GM18951 (cell line): ENCODE results near the gene SDK1.

Source experiments
- POLR2A ChIP-seq: IDR thresholded peaks from 4 replicates; pipeline ENCODE4 v1.6.1; 2011; ENCODE audit warnings: mild to moderate bottlenecking; ENCODE audit not compliant: insufficient read length, insufficient read depth; ENCODE audit errors: extremely low read depth
- in situ Hi-C: fragments of 300-500 bp; cut with MboI; formaldehyde crosslinking; loops from one replicate; pipeline ENCODE4 v1.12.0; 2022; ENCODE audit warnings: low sequenced_read_pairs, mixed read lengths, inconsistent platforms; ENCODE audit not compliant: unreplicated experiment

SDK1 gene

DNA sequence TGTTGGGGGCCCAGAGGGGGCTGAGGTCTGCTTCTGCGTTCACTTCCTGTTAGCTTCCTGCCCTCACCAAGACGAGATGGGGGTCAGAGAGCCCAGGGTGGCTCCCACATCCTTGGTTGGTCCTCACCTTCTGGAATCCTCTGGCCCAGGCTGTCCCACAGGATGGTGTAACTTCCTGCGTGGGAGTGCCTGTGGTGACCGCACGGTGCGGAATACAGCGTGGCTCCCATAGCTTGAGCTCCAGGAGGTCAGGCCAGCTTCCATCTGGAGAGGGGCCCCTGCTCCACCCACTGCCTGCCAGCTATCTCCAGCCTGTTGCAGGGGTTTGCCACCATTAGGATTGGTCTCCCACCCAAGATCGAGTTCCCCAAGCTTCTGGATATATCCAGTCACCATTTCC, 699.9 kb downstream of the SDK1 start:
- in situ Hi-C loops: no loop called here
- no peak for TF ChIP-seq POLR2A

- TF ChIP-seq POLR2A: no peak
- in situ Hi-C loops: no loop called here
These were observed 700.7 kb downstream of the SDK1 start for GRCh38 chr7:4001742-4002141.

GRCh38 chr7:4003503-4003902, 702.5 kb downstream of the SDK1 start:
- in situ Hi-C loops: no loop called here
- no peak for TF ChIP-seq POLR2A

GRCh38 chr7:4006687-4007086, 705.6 kb downstream of the SDK1 start:
- TF ChIP-seq POLR2A: no peak
- in situ Hi-C loops: no loop called here

DNA sequence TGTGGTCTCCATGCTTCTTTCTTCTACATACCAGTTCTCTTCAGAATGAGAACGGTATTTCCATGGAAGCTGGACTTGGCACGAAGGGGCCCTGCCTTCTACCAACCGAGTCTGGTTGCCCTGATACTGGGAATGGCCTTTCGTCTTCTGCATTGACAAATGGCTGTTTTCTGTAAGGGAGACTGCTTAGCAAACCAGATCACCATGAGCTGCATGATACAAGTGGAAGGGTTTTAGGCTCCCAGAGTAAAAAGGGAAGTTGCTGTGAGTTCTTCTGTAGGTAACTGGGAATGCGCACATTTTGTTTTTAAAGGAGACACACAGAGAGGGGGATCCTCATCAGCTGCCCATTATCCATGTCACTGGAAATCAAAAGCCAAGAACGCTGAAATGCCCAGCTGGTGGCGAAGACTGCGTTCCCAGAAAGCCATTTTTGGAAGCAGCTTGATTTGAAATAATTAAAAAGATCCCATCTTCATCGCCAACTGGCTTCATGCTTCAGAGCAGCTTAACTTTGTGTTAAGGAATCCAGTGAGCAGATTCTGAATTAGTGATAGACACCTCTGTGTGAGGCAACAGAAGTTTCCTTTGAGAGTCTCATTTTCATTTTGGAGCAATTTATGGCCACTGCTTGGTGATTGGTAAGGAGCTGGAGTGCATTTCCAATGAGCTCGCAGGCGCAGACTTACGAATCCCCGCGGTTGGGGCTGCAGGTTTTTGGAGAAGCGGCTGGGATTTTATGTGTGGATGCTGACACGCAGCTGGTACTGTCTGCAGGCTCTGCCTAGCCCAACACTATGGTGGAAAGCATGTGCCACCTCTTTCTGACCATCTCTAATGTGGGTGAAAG, 708.4 kb downstream of the SDK1 start:
- no peak for TF ChIP-seq POLR2A
- in situ Hi-C loops: no loop called here

DNA sequence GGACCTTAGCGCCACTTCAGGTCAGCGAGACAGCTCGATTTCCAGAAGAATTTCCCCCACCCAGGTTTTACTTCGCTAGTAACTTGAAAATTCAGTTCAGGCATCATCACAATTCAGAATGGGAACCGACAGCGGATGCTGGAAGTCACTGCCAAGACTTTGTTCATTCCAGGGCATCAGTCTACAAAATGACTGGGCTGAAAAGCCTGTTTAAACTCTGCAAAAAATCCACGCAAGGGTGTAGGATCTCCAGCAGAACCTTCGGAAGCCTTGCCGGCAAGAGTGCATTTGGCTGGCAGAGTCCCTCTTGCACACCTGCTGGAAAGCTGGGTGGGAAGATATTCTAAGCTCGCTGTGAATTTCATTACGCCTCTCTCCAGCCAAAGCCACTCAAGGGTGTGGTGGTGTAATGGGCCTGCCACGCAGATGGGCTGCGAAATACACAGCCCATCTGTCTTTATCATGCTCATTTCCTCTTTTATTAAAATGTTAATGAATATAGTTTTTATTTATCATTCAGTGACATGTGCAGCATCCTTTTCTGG, 709.1 kb downstream of the SDK1 start:
- in situ Hi-C loops: no loop called here

DNA sequence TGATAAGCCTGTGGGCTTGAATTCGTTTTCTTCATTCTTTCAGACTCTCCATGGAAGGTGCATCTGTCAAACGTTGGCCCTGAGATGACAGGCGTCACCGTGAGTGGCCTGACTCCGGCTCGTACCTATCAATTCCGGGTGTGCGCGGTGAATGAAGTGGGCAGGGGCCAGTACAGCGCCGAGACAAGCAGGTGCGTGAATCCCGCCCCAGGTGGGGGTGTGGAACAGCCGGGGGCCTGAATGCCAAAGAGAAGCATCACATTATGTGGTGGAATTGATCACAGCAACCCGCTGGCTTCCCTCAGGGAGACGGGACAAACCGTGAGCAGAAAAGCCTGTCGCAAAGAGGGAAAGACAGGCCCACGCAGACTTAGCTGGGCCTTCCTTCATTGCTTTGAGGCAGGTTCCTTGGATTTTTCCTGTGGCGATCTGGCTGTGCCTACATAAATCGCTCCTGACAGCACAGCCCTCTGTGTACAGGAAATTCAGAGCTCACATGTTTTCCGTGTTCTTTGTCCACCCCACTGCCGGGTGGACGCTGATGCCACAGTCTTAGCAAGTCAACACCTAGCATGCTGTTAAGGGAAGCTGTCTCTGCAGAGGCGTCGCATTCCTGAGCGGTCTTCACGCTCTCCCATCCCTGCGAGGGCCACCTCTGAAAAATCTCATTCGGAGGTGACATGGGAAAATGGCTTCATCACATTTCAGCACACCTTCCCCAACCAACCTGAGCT, 710.0 kb downstream of the SDK1 start:
- TF ChIP-seq POLR2A: no peak
- in situ Hi-C loops: no loop called here

More for the DNA sequence above, 709.1 kb downstream of the SDK1 start:
- TF ChIP-seq POLR2A: no peak

- TF ChIP-seq POLR2A: no peak
- in situ Hi-C loops: no loop called here
These were observed 712.7 kb downstream of the SDK1 start for GRCh38 chr7:4013793-4014192.

- in situ Hi-C loops: no loop called here
- TF ChIP-seq POLR2A: no peak
These were observed 713.4 kb downstream of the SDK1 start for GRCh38 chr7:4014346-4015050.

- TF ChIP-seq POLR2A: no peak
- in situ Hi-C loops: no loop called here
These were observed 714.3 kb downstream of the SDK1 start for GRCh38 chr7:4015371-4015770.

GRCh38 chr7:4015996-4016395, 714.9 kb downstream of the SDK1 start:
- no peak for TF ChIP-seq POLR2A
- in situ Hi-C loops: no loop called here

- TF ChIP-seq POLR2A: no peak
- in situ Hi-C loops: no loop called here
These were observed 716.0 kb downstream of the SDK1 start for GRCh38 chr7:4017081-4017480.

GRCh38 chr7:4017785-4018184, 716.7 kb downstream of the SDK1 start:
- no peak for TF ChIP-seq POLR2A
- in situ Hi-C loops: no loop called here
